Small intestine (tissue), 7 donors: ENCODE data around the gene GRAMD1B. TPM values are rescaled to one million over a fixed set of nuclear protein-coding genes. Genes with fewer than 3 reads are reported as not detected.

Experiments used
- DNase-seq, 2 donors: peaks; one replicate each; pipeline versions ENCODE4 v3.0.0 to v3.0.0-alpha.2; 2013
- FAIRE-seq: peaks from 2 replicates; lab custom pipeline; 2012; peaks lifted over from hg19 to GRCh38; lab: Jason Lieb, UNC
- H3K27ac ChIP-seq, 3 donors: one replicate each; pipeline ENCODE4 v1.5.1; 2013; ENCODE audit warnings: low read length in 2 of 3, mild to moderate bottlenecking in 2 of 3, control low read depth in 1 of 3, inconsistent platforms in 1 of 3, low read depth in 1 of 3, moderate library complexity in 1 of 3
- H3K27me3 ChIP-seq, 3 donors: one replicate each; pipeline ENCODE4 v1.6.1; 2013; ENCODE audit warnings: low read length in 3 of 3, inconsistent platforms in 1 of 3; ENCODE audit not compliant: control insufficient read depth in 3 of 3, insufficient read depth in 3 of 3
- H3K36me3 ChIP-seq, 3 donors: one replicate each; pipeline ENCODE4 v1.6.1; 2013; ENCODE audit warnings: low read length in 3 of 3, inconsistent platforms in 1 of 3, low read depth in 1 of 3, mild to moderate bottlenecking in 1 of 3, moderate library complexity in 1 of 3; ENCODE audit not compliant: control insufficient read depth in 3 of 3, insufficient read depth in 2 of 3
- H3K4me1 ChIP-seq, 3 donors: one replicate each; pipeline ENCODE4 v1.6.1; 2013; ENCODE audit warnings: low read length in 2 of 3, inconsistent platforms in 1 of 3, low read depth in 1 of 3, mild to moderate bottlenecking in 1 of 3, moderate library complexity in 1 of 3; ENCODE audit not compliant: control insufficient read depth in 3 of 3, insufficient read depth in 2 of 3
- H3K4me3 ChIP-seq, 3 donors: one replicate each; pipeline ENCODE4 v1.5.1; 2013; ENCODE audit warnings: low read length in 3 of 3, control low read depth in 1 of 3, inconsistent platforms in 1 of 3, low read depth in 1 of 3, mild to moderate bottlenecking in 1 of 3, moderate library complexity in 1 of 3
- H3K9me3 ChIP-seq, 2 donors: one replicate each; pipeline ENCODE4 v1.6.1; 2013; ENCODE audit warnings: low read depth in 1 of 2, low read length in 1 of 2; ENCODE audit not compliant: control insufficient read depth in 2 of 2, insufficient read depth in 1 of 2
- WGBS, 3 donors: extraction: QIAGEN DNeasy Blood & Tissue Kit; methylation state at CpG; one replicate each; pipeline ENCODE4 v1.1.7; 2013; 5-methylcytosine and 5-hydroxymethylcytosine counted together
- polyA plus RNA-seq, 4 donors: library from polyadenylated mRNA; stranded (reverse) in 3 of 4; unstranded in 1 of 4; fragments of 200-250 nt in 3 of 4; fragments of 120-200 nt in 1 of 4; gene quantifications; one replicate each; pipeline versions ENCODE4 v1.2.1 to v1.2.3, GENCODE V29; 2013
- donor health status: healthy with polysubstance abuse.
- donor health status: control.
- donor health status: control.
- donor health status: Bipolar disorder and iron deficiency.
- donor health status: healthy.

Gene GRAMD1B
- polyA plus RNA-seq, 4 donors, result 37.8 to 75.6 (median 57.7) TPM

DNA sequence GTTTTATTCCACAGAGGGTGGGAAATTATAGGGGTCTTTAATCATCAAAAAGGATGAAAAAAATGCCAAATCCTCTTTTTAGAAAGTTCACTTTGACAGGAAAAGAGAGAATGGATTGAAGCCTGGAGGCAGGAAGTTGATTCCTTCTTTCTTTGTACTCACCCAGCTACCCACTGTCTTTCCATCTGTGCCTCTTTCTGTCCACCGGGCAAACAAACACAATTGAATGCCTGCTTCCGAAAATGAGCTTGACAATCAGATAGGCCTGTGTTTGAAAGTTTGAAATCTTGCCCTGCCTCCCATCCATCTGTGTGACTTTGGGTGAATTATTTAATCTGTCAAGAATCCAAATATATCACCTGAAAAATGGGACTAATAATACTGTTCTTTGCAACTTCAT, 143.2 kb downstream of the GRAMD1B start:
- Histone ChIP-seq H3K4me1 (no peaks in the 10 kb centered on the region), H3K27ac (no peak overlapping the region), H3K4me3 (no peak overlapping the region), H3K27me3 (no peaks in the 10 kb centered on the region), H3K9me3 (no peaks in the 10 kb centered on the region), H3K36me3 (peaks cover 0 to 21% (median 0%) of the 10 kb centered on the region in 3 donors)
- DNase-seq, result no peak
- FAIRE-seq, result no peak
- 38 to 43% (median 40%) methylated on average over 2 of the region's 2 CpGs for WGBS, 3 donors

DNA sequence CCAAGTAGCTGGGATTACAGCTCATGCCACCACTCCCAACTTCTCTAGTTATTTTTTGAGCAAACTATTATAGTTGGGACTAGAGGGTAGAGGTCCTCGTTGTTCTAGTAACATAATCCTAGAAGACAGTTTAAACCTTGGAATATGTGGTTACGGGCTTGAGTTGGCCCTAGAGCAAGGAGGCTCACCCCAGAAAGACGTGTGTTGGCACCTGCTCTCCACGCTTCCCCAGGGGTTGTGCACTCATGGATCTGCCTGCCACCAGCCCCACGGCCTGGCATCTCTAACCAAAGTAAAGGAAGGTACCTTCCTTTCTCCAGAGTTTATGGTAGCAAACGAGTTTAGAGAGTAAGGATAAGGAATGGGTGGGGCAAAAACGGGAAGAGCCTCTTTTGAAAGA, 145.4 kb downstream of the GRAMD1B start:
- no peak for FAIRE-seq
- 61 to 75% (median 63%) methylated on average over 7 of the region's 7 CpGs for WGBS, 3 donors
- H3K9me3 ChIP-seq, result no peaks in the 10 kb centered on the region

DNA sequence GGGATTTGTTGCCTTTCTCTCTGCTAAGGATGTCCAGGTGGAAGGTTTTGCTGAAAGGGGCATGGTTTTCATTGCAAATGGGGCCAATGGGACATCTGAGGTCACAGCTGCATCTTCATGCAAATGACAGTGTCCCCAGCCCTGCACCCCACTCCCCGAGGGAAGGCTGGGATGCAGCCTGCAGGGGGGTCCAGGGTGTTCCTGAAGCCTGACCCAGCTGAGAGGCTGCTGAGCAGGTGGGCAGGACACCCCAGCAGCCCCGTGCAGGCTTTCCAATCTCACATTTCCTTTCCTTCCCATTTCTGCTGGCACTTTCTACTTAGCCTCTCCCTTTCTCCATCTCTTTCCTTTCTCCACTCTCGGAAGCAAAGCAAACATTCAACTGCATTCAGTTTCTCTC, 146.0 kb downstream of the GRAMD1B start:
- 54 to 64% (median 57%) methylated on average over 3 of the region's 3 CpGs for WGBS, 3 donors
- DNase-seq, result no peak
- no peaks in the 10 kb centered on the region for H3K27me3 ChIP-seq
- peaks cover 0 to 3% (median 0%) of the 10 kb centered on the region in 3 donors for H3K4me1 ChIP-seq
- FAIRE-seq, result no peak
- H3K9me3 ChIP-seq, result no peaks in the 10 kb centered on the region
- H3K27ac ChIP-seq, result no peak overlapping the region
- H3K36me3 ChIP-seq, result peaks cover 0 to 32% (median 0%) of the 10 kb centered on the region in 3 donors
- no peak overlapping the region for H3K4me3 ChIP-seq

More for the DNA sequence above, 145.4 kb downstream of the GRAMD1B start:
- no peaks in the 10 kb centered on the region for H3K27me3 ChIP-seq
- DNase-seq, result no peak
- peaks cover 0 to 34% (median 0%) of the 10 kb centered on the region in 3 donors for H3K36me3 ChIP-seq
- no peak overlapping the region for H3K27ac ChIP-seq
- no peak overlapping the region for H3K4me3 ChIP-seq
- no peaks in the 10 kb centered on the region for H3K4me1 ChIP-seq

DNA sequence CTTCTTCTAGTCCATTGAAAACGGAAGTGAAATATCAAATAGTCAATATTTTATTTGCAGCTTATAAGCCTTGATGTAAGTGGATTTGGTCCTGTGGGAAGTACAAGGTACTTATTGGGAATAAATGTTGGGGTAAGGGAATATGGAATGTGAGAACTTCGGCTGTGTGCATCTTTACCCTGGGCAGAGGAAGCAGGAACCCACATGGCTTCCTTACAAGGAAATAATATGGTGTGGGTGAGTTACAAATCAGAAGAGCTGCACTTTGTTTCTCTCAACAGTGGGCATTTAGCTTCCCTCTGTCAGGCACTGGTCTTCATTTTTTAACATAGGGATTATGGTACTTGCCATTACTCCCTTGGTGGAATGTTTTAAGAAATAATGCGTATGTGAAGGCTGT, 146.4 kb downstream of the GRAMD1B start:
- Histone ChIP-seq H3K27me3 (no peaks in the 10 kb centered on the region), H3K4me1 (peaks cover 0 to 3% (median 0%) of the 10 kb centered on the region in 3 donors), H3K9me3 (no peaks in the 10 kb centered on the region), H3K4me3 (no peak overlapping the region), H3K36me3 (peaks cover 0 to 36% (median 0%) of the 10 kb centered on the region in 3 donors), H3K27ac (no peak overlapping the region)
- DNase-seq (no peak), FAIRE-seq (no peak)
- 22 to 39% (median 27%) methylated on average over 3 of the region's 3 CpGs for WGBS, 3 donors

DNA sequence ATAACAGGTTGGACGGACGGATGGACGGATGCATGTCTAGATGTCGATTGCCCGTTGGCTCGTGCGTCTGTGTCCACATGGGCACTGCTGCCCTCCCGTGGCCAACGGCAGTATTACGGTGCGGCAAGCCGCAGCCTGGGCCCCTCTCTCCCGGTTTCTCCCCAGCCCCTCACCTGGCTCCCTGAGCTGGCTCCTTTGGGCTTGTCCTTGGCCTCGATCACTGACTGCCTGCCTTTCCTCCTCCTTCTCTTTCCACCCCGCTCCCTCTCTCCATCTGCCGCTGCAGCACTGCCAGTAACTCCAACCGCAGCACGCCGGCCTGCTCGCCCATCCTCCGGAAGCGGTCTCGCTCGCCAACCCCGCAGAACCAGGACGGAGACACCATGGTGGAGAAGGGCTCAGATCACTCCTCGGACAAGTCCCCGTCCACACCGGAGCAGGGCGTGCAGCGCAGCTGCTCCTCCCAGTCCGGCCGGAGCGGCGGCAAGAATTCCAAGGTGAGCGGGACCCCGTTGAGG, 147.1 kb downstream of the GRAMD1B start:
- H3K4me1 ChIP-seq, result peaks cover 0 to 3% (median 0%) of the 10 kb centered on the region in 3 donors
- no peaks in the 10 kb centered on the region for H3K9me3 ChIP-seq
- WGBS, 3 donors, result 56 to 61% (median 57%) methylated on average over 35 to 37 of the region's 37 CpGs
- no peak for FAIRE-seq
- peak; percentile 50 to 68 for DNase-seq
- no peak overlapping the region for H3K4me3 ChIP-seq
- no peak overlapping the region for H3K27ac ChIP-seq
- H3K36me3 ChIP-seq, result peaks cover 0 to 43% (median 0%) of the 10 kb centered on the region in 3 donors
- no peaks in the 10 kb centered on the region for H3K27me3 ChIP-seq

DNA sequence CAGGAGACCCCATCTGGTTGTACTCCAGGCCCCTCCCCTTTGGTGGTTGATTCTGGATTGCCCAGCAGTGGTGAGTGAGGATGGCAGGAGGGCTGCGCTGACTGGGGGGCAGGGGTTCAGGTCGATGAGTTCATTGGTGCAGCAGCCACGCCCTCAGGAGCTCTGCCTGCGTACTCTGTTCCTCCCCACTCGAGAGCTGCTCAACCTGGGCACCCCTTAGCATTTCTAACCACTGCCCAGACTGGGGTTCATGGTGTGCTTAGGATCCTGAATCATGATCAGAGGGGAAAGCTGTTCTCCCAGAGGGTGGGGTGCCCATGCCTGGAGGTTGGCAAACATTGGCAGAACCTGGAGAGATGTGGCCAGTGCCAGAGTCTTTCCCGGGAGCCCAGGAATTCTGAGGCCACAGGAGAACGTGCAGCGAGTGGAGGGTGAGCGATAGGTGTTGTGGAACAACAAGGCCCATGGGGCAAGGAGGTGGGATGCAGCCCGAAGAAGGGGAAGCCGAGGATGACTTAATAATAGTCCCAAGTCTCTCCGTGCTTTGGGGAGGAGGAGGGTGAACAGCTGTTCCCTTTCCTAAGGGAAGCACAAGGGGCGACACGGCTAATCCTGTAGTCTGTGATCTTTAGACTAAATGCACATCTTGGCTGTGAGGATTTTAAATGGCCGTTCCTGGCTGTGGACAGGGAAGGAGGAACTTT, 148.9 kb downstream of the GRAMD1B start:
- no peak for FAIRE-seq
- H3K9me3 ChIP-seq, result no peaks in the 10 kb centered on the region
- no peak overlapping the region for H3K4me3 ChIP-seq
- no peak for DNase-seq
- 69 to 83% (median 78%) methylated on average over 15 of the region's 15 CpGs for WGBS, 3 donors
- H3K27ac ChIP-seq, result no peak overlapping the region
- peaks cover 0 to 3% (median 0%) of the 10 kb centered on the region in 3 donors for H3K4me1 ChIP-seq
- H3K36me3 ChIP-seq, result peaks cover 0 to 48% (median 0%) of the 10 kb centered on the region in 3 donors
- no peaks in the 10 kb centered on the region for H3K27me3 ChIP-seq

DNA sequence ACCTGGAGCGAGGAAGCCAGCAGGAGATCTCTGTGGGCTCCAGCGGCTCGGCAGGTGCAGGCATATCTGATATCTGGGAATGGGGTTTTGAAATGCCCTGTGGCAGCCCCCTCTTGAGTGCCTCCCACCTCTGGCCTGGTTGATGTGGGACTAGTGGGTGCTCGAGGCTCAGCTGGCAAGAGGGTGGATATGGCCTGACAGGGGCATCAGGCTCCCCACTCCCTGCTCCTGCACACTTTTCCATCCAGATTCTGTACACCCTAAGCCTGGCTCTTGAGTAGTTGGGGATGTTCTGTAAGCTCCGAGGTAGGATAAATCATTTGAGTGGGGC, 149.4 kb downstream of the GRAMD1B start:
- Histone ChIP-seq H3K9me3 (no peaks in the 10 kb centered on the region), H3K4me1 (peaks cover 0 to 5% (median 0%) of the 10 kb centered on the region in 3 donors), H3K27ac (no peak overlapping the region), H3K4me3 (no peak overlapping the region), H3K36me3 (peaks cover 0 to 49% (median 0%) of the 10 kb centered on the region in 3 donors), H3K27me3 (no peaks in the 10 kb centered on the region)
- no peak for DNase-seq
- 87 to 91% (median 90%) methylated on average over 5 of the region's 5 CpGs for WGBS, 3 donors
- FAIRE-seq, result no peak

DNA sequence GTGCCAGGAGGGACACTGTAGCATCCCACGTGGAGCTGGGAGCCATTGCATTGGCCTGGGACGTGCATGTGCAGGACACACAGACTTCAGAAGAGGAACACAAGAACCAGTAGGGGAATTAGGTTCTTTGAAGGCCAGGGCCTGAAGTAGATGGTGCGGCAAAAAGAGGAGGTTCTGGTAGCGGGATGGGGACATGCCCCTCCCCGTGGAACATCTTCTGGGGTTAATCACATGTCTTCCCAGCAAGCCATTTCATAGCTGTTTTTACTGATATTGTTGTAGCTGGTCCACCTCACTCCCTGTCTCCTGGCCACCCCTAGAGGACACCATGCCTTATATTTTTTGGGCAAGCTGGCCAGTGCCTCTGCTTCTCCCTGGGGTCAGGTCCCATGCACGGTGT, 150.1 kb downstream of the GRAMD1B start:
- H3K36me3 ChIP-seq, result peaks cover 0 to 56% (median 0%) of the 10 kb centered on the region in 3 donors
- WGBS, 3 donors, result 88 to 93% (median 92%) methylated on average over 6 of the region's 6 CpGs

More for the DNA sequence above, 150.1 kb downstream of the GRAMD1B start:
- H3K4me1 ChIP-seq, result peaks cover 0 to 11% (median 3%) of the 10 kb centered on the region in 3 donors
- no peak overlapping the region for H3K4me3 ChIP-seq
- no peaks in the 10 kb centered on the region for H3K9me3 ChIP-seq
- H3K27ac ChIP-seq, result no peak overlapping the region
- no peak for DNase-seq
- no peak for FAIRE-seq
- no peaks in the 10 kb centered on the region for H3K27me3 ChIP-seq
